Esophagus (tissue), 2 donors: Measurements from ENCODE around the gene OR6B2. TPM values are rescaled to one million over a fixed set of nuclear protein-coding genes. Genes with fewer than 3 reads are reported as not detected.

Source experiments
- H3K27ac ChIP-seq, 2 donors: one replicate each; pipeline ENCODE4 v1.5.1; 2013; ENCODE audit warnings: low read depth in 2 of 2, mild to moderate bottlenecking in 2 of 2, inconsistent platforms in 1 of 2, low read length in 1 of 2, moderate library complexity in 1 of 2
- H3K27me3 ChIP-seq, 2 donors: one replicate each; pipeline ENCODE4 v1.6.1; 2013; ENCODE audit warnings: low read length in 2 of 2, control low read depth in 1 of 2, mild to moderate bottlenecking in 1 of 2; ENCODE audit not compliant: insufficient read depth in 2 of 2, control insufficient read depth in 1 of 2
- H3K36me3 ChIP-seq, 2 donors: one replicate each; pipeline ENCODE4 v1.6.1; 2013; ENCODE audit warnings: low read length in 1 of 2; ENCODE audit not compliant: control insufficient read depth in 2 of 2, insufficient read depth in 2 of 2
- H3K4me1 ChIP-seq, 2 donors: one replicate each; pipeline ENCODE4 v1.6.1; 2013; ENCODE audit warnings: low read length in 1 of 2; ENCODE audit not compliant: control insufficient read depth in 2 of 2, insufficient read depth in 2 of 2
- H3K4me3 ChIP-seq, 2 donors: one replicate each; pipeline ENCODE4 v1.5.1; 2013; ENCODE audit warnings: low read length in 2 of 2, mild to moderate bottlenecking in 2 of 2, low read depth in 1 of 2, moderate library complexity in 1 of 2
- H3K9me3 ChIP-seq, 2 donors: one replicate each; pipeline ENCODE4 v1.6.1; 2013; ENCODE audit warnings: mild to moderate bottlenecking in 2 of 2, low read depth in 1 of 2, low read length in 1 of 2, moderate library complexity in 1 of 2; ENCODE audit not compliant: control insufficient read depth in 2 of 2, insufficient read depth in 1 of 2
- WGBS, 2 donors: extraction: QIAGEN DNeasy Blood & Tissue Kit; methylation state at CpG; one replicate each; pipeline ENCODE4 v1.1.7; 2013; 5-methylcytosine and 5-hydroxymethylcytosine counted together
- polyA plus RNA-seq, 2 donors: library from polyadenylated mRNA; stranded (reverse); fragments of 200-250 nt; gene quantifications; one replicate each; pipeline ENCODE4 v1.2.3, GENCODE V29; 2013
- donor health status: healthy with polysubstance abuse.
- donor health status: Bipolar disorder and iron deficiency.

OR6B2 gene
- polyA plus RNA-seq, 2 donors = not detected

DNA sequence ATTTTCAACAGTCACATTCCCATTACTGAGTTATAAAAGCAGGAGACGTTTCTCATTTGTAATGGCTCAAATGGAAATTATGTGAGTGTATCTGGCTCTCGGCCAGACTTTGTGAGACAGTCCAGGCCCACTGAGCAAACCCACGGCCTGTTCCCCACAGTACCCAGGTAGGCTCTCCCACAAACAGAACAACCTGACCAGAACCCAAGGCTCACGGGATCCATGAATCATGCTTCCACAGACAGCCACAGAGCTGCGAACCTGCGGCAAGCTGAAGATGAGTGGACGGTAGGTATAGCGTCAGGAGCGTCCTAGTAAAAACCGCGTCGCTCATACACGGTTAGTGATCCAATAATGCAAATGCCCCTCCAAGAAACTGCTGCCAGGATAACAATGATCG is 39.3 kb downstream of the OR6B2 start:
- WGBS, 2 donors = 86 to 88% methylated on average over 14 of the region's 14 CpGs
- Histone ChIP-seq H3K27me3 (no peaks in the 10 kb centered on the region), H3K27ac (no peak overlapping the region), H3K4me1 (no peaks in the 10 kb centered on the region), H3K4me3 (no peak overlapping the region), H3K36me3 (peaks cover 13 to 20% of the 10 kb centered on the region in 2 donors), H3K9me3 (peaks cover 3 to 4% of the 10 kb centered on the region in 2 donors)

DNA sequence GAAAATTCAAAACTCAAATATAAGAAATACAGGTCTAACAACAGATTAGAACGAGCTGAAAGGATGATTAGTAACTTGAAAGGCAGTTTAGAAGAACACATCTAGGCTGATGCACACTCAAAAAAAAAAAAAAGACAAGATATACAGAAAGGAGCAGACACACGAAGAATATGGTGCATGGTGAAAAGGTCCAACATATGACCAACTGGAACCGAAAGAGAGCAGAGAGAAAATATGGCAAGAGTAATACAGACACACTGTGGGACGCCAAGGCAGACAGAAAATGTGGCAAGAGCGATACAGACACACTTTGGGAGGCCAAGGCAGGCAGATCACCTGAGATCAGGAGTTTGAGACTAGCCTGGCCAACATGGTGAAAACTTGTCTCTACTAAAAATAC is 44.9 kb downstream of the OR6B2 start:
- WGBS, 2 donors = 93 to 98% methylated on average over 5 of the region's 5 CpGs
- Histone ChIP-seq H3K27ac (no peak overlapping the region), H3K36me3 (peaks cover 13 to 26% of the 10 kb centered on the region in 2 donors), H3K4me1 (no peaks in the 10 kb centered on the region), H3K4me3 (no peak overlapping the region), H3K27me3 (no peaks in the 10 kb centered on the region), H3K9me3 (peaks cover 0 to 4% of the 10 kb centered on the region in 2 donors)

DNA sequence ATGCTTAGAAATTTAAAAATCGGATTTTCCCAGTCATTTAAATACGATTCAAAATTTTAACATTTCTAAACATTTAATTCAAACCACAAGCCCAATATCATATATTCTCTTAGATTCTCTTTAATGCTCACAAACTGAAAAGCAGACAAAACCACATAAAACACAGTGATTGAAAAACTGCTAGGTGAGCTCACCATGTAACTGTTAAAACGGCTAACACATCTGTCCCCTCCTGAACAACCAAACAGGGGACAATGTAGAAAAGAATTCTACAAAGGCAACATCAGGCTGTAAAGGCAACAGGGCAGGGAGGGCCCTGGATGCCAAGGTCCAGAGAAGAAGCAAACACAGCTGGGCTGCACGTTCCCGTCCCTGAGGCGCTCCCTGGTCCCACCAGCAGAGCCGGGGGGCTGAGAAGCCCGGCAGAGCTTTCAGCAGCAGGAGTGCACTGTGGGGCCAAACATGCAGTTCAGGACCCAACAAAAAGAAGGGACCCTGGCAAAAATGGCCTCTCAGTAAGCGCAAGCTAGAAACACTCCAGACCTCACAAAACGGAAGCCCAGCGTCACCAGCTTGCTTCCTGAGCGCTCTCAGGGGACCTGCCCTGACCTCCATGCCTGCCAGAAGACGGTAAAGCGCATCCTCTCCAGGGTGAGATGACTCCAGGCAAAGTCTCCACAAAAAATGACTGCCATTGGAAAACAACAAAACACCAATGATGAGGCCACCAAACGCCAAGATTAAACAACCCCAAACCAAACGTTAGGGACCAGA is 45.6 kb downstream of the OR6B2 start:
- H3K4me3 ChIP-seq = no peak overlapping the region
- H3K36me3 ChIP-seq = peaks cover 10 to 30% of the 10 kb centered on the region in 2 donors
- no peaks in the 10 kb centered on the region for H3K4me1 ChIP-seq
- peaks cover 0 to 4% of the 10 kb centered on the region in 2 donors for H3K9me3 ChIP-seq
- 94 to 96% methylated on average over 16 of the region's 16 CpGs for WGBS, 2 donors
- H3K27ac ChIP-seq = no peak overlapping the region
- H3K27me3 ChIP-seq = no peaks in the 10 kb centered on the region

DNA sequence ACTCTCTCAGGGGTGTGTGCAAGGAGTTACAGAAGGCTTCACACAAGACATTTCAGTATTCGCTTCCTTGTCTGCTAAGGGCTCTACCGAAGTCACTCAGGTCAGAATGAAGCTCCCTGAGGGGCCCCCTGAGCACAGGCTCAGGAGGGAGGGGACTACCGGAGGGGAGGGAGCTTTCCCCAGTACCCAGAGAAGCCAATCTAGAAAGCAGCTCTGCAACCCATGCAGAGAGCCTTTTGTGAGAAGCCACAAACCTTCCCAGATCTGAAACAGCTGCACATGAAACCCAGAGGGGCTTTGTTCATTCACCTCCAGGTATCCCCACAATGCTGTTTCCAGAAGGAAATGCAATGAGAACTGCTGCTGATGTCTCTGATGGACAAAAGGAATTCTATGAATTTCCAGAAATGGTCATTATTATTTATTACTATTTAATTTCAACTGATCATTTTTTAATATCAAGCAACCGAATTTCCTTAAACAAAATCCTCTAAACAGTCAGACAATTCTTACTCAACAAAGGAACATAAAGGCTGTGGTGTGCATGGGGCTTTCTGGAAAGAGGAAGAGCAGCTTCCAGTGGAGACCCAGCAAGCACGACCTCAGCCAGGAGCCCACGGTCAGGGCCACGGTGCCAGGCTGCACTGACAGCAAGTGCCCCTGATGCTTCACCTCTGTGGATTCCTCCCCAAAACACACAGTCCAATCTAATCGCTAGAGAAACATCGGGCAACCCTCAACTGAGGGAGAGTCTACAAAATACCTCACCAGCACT is 47.0 kb downstream of the OR6B2 start:
- H3K27ac ChIP-seq = no peak overlapping the region
- no peaks in the 10 kb centered on the region for H3K27me3 ChIP-seq
- peaks cover 8 to 23% of the 10 kb centered on the region in 2 donors for H3K36me3 ChIP-seq
- H3K9me3 ChIP-seq = peaks cover 0 to 4% of the 10 kb centered on the region in 2 donors
- WGBS, 2 donors = 78 to 81% methylated on average over 9 of the region's 9 CpGs
- no peak overlapping the region for H3K4me3 ChIP-seq
- no peaks in the 10 kb centered on the region for H3K4me1 ChIP-seq

Other genes with a start within 250 kb of the OR6B2 start
- 10 to 100 TPM; 39.4 to 88.3 TPM for gene NDUFA10, start 5.1 kb downstream of the OR6B2 start, polyA plus RNA-seq
- gene OR6B3, start 23.1 kb upstream of the OR6B2 start, polyA plus RNA-seq = not detected
- 100 to 1,000 TPM; 240 to 270 TPM for gene COPS9, start 105.9 kb upstream of the OR6B2 start, polyA plus RNA-seq
- gene OTOS, start 110.2 kb upstream of the OR6B2 start, polyA plus RNA-seq = not detected